GM19035 (cell line): ENCODE data around the gene MCTP1.

Source experiments
- ATAC-seq: cut with Tn5 transposase; IDR thresholded peaks from one replicate; pipeline ENCODE4 v1.9.1; 2021; ENCODE audit not compliant: unreplicated experiment

Gene MCTP1

GRCh38 chr5:94778732-94779131 is 506.2 kb downstream of the MCTP1 start:
- ATAC-seq: no peak

DNA sequence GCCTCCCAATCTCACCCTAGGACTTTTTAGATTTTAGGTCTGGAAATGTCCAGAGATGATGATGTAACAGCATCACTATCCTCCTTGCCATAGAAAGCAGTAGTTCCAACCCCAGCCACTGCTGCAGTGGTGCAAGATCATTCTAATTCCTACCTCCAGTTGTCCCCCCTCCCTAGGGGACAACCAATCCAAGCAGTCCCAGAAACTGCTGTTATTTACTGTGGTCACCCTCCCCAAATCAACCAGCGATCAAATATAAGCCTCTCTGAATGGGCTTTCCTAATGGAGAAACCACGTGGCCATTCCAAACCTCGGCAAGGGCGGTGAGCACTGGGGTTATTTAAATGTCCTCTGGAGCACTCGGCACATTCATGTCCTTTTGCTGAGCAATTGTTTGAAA is 506.6 kb downstream of the MCTP1 start:
- ATAC-seq: no peak

DNA sequence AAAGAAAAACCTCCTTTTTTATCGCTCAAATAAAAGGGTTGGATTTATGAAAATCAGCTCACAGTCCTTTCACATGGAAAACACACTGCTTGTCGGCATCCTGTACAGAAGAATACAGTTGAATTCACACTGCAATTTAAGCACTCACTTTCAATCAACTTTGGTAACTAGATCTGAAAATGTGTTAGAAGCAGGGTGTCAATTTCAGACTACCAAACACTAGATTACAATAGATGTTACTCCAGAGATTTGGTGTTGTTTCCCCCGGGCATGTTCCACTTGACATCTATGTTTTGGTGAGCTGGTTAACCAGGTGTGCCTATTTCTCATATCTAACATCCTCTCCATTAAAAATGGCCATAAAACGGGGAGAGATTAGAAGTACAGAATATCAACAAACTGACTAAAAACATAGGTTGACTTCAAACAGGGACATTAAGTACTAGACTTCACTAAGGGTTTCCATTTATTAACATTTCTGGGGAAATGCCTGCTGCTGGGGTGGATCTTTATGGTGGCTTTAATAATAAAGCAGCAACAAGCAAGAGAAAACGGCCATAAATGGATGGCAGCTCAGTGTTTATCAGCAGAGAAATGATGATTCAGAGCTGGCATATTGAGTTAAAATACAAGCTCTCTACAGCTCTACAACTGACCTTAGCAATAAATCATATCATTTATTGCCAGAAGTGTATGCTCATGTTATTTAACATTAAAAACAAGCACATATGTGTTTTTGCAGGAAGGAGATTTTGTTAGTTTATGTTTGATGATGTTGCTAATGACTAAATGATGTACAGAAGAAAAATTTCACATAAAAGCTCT is 507.6 kb downstream of the MCTP1 start:
- ATAC-seq: no peak

- ATAC-seq: no peak
Measured at GRCh38 chr5:94776167-94776566, 508.7 kb downstream of the MCTP1 start.

GRCh38 chr5:94775088-94775487 is 509.8 kb downstream of the MCTP1 start:
- no peak for ATAC-seq

DNA sequence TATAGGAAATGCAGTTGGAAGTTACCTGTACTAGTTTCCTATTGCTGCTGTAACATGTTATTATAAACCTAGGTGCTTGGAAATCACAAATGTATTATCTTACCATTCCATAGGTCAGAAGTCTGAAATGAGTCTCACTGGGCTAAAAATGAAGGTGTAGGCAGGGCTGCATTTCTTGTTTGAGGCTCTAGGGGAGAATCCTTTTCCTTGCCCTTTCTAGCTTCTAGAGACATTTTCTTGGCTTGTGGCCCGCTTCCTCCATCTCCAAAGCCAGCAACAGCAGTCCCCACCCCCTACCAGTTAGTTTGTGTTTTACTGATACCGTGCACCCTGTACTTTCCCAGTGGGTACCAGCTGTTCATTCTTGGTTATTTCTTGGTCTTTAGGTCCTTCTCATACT is 513.2 kb downstream of the MCTP1 start:
- no peak for ATAC-seq

GRCh38 chr5:94769996-94770395 is 514.9 kb downstream of the MCTP1 start:
- ATAC-seq: no peak

DNA sequence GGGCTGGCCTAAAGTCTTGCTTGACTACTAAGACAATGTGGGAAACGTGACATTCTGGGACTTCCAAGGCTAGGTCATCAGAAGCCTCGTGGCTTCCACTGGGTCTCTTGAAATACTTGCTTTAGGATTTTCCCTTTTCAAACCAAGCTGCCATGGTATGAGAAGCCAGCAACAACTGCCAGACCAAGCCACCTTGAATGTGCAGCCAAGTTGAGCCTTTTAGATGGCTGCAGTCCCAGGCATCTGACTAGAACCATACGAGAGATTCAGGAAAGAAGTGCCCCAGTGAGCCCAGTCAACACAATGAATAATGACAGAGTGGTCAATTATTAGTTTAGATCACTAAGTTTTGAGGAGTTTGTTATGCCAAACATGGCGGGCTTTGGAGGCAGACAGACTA is 523.1 kb downstream of the MCTP1 start:
- ATAC-seq: no peak

DNA sequence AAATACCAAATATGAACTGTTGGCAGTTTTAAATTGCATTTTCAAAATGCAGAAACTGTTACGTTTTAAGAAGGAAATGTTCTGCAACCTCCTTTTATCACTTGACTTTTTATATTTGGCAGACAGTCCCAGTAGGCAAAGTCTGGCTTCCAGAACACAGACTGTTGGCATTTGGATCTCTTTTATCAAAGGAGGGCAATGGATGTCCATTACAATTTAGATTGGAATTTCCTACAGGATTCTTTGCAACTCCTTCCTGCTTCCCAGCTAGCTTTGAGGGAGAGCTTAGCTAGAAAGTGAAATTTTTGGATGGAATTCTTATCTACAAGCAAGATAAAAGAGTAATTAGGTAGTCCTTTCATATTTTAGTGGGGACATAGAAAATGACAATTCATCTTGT is 523.8 kb downstream of the MCTP1 start:
- no peak for ATAC-seq

DNA sequence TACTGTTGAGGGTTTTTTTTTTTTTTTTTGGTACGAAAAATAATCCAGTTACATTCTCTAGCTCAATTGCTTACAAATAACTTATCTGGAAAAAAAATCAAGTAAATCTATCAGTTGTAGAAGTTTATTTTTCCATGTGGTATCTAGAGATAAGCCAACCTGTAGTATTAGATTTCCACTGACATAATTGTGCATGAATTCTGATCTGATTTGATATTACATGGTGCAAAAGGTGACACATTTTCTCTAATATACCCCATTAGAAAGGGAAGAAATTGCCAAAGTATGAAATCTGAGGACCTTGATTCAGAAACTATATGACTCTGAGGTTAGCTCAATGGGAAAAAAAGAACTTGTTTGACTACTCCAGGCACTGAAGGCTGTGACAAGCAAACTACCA is 524.9 kb downstream of the MCTP1 start:
- no peak for ATAC-seq

DNA sequence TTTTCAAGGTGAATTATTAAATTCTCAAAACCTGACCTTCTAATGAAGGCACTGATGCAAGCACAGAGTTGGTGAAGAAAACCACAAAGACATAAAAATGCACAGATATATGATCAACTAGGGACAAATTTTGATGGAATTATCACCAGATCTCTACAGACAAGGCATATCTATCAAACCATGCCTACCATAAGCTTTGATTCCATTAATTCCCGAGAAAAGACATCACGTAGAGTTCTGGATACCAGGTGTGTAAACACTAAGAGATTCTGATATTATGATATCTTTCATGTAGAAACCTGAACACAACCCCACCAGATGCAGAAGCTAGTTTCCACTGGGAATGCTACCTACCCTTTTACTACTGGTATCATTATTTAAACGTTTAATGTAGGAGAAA is 525.9 kb downstream of the MCTP1 start:
- ATAC-seq: no peak

DNA sequence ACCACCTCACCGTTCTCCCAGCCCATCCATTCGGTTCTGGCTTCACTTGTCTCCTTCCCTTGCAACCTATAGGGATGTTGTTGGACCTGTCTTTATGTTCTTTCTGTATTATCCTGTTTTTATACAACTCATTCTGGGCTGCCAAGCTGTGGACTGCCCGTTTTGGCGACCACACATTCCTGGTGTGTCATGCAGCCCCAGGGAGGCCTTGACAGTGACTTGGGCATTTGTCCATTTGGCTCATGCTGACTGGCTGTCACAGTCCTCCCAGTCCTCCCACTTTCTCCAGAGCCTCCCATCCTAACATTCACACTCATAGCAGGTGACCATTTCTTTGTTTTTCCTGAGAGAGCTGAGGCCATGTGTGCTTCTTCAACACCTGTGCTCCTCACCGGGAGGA is 530.1 kb downstream of the MCTP1 start:
- no peak for ATAC-seq

GRCh38 chr5:94751460-94751859 is 533.4 kb downstream of the MCTP1 start:
- no peak for ATAC-seq

DNA sequence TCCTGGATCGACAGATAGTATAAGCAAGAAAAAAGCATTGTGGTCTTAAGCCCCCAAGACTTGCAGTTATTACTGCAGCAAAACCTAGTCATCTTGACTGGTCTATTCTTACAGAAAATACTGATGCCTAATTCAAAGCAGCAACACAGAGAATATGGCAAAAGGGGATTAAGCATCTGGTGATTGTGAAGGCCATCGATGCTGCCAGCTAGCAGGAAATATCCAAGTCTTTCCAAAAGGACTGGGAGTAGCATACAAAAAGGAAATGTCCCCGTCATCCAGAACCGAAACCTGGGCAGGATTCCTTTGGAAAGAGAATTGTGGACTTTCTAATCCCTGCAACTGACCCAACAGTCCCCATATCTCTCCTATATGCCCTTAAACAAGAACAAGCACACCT is 534.2 kb downstream of the MCTP1 start:
- no peak for ATAC-seq

DNA sequence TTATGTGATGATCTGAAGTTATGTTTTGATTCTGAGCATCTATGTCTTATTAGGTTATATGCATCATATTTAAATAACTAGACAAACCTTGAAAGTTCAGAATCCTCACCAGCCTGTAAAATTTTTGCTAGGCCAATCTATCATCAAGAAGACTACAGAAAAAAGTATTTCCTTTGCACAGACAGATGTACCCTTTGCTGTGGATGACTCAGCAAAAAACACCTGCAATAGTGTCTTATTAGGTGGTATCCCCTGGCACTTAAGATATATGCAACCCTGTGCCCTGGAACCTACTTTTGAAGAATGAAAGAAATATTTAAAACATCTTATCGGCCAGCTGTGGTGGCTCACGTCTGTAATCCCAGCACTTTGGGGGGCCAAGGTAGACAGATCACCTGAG is 535.9 kb downstream of the MCTP1 start:
- ATAC-seq: no peak

- ATAC-seq: no peak
Measured at GRCh38 chr5:94748212-94748611, 536.7 kb downstream of the MCTP1 start.

- no peak for ATAC-seq
Measured at GRCh38 chr5:94747371-94747770, 537.5 kb downstream of the MCTP1 start.

DNA sequence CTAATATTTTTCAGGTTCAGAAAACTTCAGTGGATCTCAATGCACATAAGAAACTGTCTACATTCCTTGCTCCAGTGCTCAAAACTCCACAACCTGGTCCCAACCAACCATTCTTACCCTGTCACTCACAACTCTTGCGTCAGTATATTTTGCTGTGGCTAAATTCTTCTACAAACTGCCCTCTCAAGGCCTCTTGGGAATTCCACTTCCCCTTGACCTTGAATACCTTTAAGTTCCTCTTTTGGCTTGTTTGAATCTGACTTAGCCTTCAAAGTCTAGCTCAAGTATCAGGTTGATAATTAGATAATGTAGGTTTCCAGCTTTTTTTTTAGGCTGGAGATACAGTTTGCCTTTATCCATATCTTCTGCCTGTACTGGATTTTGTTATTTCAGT is 538.2 kb downstream of the MCTP1 start:
- ATAC-seq: peak; percentile 49

DNA sequence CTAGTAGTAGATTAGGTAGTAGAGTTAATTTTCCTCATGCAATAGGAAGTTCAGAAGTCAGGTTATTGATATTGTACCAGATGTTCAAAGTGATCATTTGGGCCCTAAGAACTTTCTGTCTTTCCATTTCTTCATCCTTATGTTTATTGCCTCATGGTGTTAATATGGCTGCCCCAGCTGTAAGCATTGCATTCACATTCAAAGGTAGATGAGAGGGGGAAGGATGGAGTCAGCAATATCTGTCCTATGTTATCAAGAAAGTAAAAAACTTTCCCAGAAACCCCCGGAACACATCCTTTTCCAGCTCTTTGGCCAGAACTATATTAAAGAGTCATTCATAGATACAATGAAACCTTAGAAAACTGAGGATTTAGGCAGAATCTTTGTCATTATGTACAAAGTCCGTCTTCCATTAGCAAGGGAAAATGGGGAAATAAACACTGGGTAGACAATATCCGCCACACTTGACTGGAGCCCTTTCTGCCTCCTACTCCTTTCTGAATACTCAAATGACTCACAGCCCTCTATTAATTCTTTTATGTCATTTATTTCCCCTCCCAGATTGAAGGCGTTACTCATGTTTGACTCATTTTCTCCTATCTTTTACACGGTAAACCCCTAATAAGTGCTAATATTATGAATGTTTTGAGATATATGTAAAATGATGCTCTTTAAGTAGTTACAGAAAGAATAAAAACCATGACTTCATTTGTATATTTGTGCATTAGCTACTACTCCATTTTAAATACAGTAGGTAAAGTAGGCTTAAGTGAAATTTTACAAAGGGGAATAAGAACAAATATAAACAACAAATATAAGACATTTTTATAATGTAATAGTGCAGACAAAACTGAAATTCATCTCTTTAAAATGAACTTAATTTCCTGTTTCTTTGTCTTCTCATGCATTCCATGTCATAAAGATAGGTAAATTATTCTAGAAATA is 538.8 kb downstream of the MCTP1 start:
- peak; percentile 91 for ATAC-seq

DNA sequence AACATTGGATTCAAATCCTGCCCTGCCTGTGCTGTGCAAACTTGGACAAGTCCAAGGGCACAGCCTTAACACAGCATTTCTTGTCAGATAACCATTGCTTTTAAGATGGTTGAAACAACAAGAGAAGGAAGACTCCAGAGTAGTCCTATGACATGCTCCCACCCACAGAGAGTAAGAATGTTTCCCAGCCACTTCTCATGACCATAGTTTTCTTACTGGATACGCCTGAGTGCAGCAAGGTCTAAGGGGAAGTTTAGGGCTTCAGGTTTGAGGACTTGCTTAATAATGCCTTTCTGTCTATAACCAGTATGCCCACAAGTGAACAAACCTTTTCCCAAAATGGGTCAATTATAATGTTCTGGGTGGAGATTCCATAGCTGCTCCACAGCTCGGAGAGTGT is 540.0 kb downstream of the MCTP1 start:
- no peak for ATAC-seq

DNA sequence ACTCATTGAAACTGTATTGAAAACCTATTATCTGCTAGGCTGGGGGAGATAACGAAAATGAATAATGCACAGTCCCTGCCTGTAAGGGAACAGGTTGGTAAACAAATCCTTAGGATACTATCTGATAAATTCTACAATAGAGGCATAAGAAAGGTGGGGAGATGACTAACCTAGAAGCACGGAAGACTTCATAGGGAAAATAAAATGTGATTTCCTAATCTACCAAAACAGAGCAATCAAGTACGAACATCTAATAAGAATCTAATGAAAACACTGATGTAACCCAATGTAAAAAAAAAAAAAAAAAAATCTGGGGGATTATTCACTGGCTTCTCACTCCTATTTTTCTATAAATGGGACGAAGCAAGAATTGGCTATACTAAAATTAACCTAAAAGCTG is 542.0 kb downstream of the MCTP1 start:
- ATAC-seq: no peak

DNA sequence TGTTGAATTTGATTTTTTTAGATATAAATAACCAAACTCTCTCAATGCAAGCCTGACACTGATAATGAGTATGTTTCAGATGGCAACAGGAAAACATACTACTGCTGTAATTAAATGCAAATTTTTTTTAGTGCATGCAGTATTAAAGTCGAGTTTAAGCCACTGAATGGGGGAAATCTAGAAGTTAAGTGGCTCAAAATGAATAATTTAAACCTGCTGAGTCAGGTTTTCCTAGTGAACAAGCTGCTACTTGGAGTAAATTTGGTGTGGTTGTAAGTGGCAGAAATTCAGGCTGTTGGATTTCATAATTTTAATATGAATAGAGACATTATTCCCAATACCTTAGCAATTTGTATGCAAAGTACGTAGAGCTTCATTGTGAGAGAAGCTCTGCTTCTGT is 544.6 kb downstream of the MCTP1 start:
- no peak for ATAC-seq
